ENCODE results near the gene BNIP3.

The BNIP3 gene

GRCh38 chr10:131928248-131929095 lies 53.3 kb downstream of the BNIP3 start:
- Mint-ChIP-seq H3K4me3 (peak overlapping the region; percentile 17), H3K27me3 (ENCODE audit: low read depth, poor library complexity) (no peaks in the 10 kb centered on the region), H3K9me3 (peaks cover 36% of the 10 kb centered on the region), H3K4me1 (peaks cover 48% of the 10 kb centered on the region), H3K27ac (peak overlapping the region; percentile 84), H3K36me3 (ENCODE audit: low read depth) (peaks cover 72% of the 10 kb centered on the region)
- no peak for DNase-seq
- no peak for TF ChIP-seq CTCF (IDR thresholded peaks at IDR 0.05)

GRCh38 chr10:131926743-131927595 lies 54.8 kb downstream of the BNIP3 start:
- peaks cover 79% of the 10 kb centered on the region for H3K36me3 Mint-ChIP-seq (ENCODE audit: low read depth)
- peak overlapping the region; percentile 93 for H3K27ac Mint-ChIP-seq
- H3K27me3 Mint-ChIP-seq (ENCODE audit: low read depth, poor library complexity): no peaks in the 10 kb centered on the region
- peaks cover 41% of the 10 kb centered on the region for H3K9me3 Mint-ChIP-seq
- H3K4me3 Mint-ChIP-seq: no peak overlapping the region
- TF ChIP-seq CTCF (IDR thresholded peaks at IDR 0.05): no peak
- no peak for DNase-seq
- peaks cover 59% of the 10 kb centered on the region for H3K4me1 Mint-ChIP-seq

GRCh38 chr10:131926253-131926652 lies 55.5 kb downstream of the BNIP3 start:
- H3K9me3 Mint-ChIP-seq: peaks cover 41% of the 10 kb centered on the region
- no peaks in the 10 kb centered on the region for H3K27me3 Mint-ChIP-seq (ENCODE audit: low read depth, poor library complexity)
- no peak overlapping the region for H3K27ac Mint-ChIP-seq
- TF ChIP-seq CTCF (IDR thresholded peaks at IDR 0.05): no peak
- no peak overlapping the region for H3K4me3 Mint-ChIP-seq
- H3K36me3 Mint-ChIP-seq (ENCODE audit: low read depth): peaks cover 72% of the 10 kb centered on the region
- H3K4me1 Mint-ChIP-seq: peaks cover 64% of the 10 kb centered on the region
- DNase-seq: no peak

GRCh38 chr10:131925716-131926115 lies 56.0 kb downstream of the BNIP3 start:
- Mint-ChIP-seq H3K4me3 (no peak overlapping the region), H3K27me3 (ENCODE audit: low read depth, poor library complexity) (no peaks in the 10 kb centered on the region), H3K9me3 (peaks cover 41% of the 10 kb centered on the region), H3K4me1 (peaks cover 64% of the 10 kb centered on the region), H3K36me3 (ENCODE audit: low read depth) (peaks cover 66% of the 10 kb centered on the region), H3K27ac (no peak overlapping the region)
- no peak for DNase-seq
- TF ChIP-seq CTCF (IDR thresholded peaks at IDR 0.05): no peak

- peaks cover 64% of the 10 kb centered on the region for H3K4me1 Mint-ChIP-seq
- no peaks in the 10 kb centered on the region for H3K27me3 Mint-ChIP-seq (ENCODE audit: low read depth, poor library complexity)
- no peak overlapping the region for H3K4me3 Mint-ChIP-seq
- no peak for TF ChIP-seq CTCF (IDR thresholded peaks at IDR 0.05)
- H3K9me3 Mint-ChIP-seq: peaks cover 41% of the 10 kb centered on the region
- no peak overlapping the region for H3K27ac Mint-ChIP-seq
- DNase-seq: no peak
- H3K36me3 Mint-ChIP-seq (ENCODE audit: low read depth): peaks cover 62% of the 10 kb centered on the region
These were observed 56.6 kb downstream of the BNIP3 start for GRCh38 chr10:131925011-131925649.

All from nephron progenitor cell (in vitro differentiated cells).